IgD-negative memory B cell (primary cell): ENCODE results near the gene PCDH11Y. TPM values are rescaled to one million over a fixed set of nuclear protein-coding genes. Genes with fewer than 3 reads are reported as not detected.
"Not testable (repeated sequence)": the region's sequence is repeated elsewhere in the genome, so short reads cannot be mapped to it uniquely, and the experiment has no call there.

Source experiments
- H3K27ac Mint-ChIP-seq, 3 donors: one replicate each; pipeline ENCODE4 v1.8.0; 2020 to 2022; ENCODE audit warnings: mild to moderate bottlenecking in 3 of 3, mixed read lengths in 3 of 3, moderate library complexity in 1 of 3
- H3K27me3 Mint-ChIP-seq: one replicate; pipeline ENCODE4 v1.8.0; 2021; ENCODE audit warnings: mixed read lengths
- H3K36me3 Mint-ChIP-seq: one replicate; pipeline ENCODE4 v1.8.0; 2020; ENCODE audit warnings: mild to moderate bottlenecking, mixed read lengths
- H3K4me1 Mint-ChIP-seq, 3 donors: one replicate each; pipeline ENCODE4 v1.8.0; 2020 to 2022; ENCODE audit warnings: mixed read lengths in 3 of 3, mild to moderate bottlenecking in 1 of 3
- H3K4me3 Mint-ChIP-seq, 4 donors: one replicate each; pipeline ENCODE4 v1.8.0; 2020 to 2022; ENCODE audit warnings: mild to moderate bottlenecking in 4 of 4, mixed read lengths in 4 of 4, moderate library complexity in 3 of 4
- H3K9me3 Mint-ChIP-seq, 3 donors: one replicate each; pipeline ENCODE4 v1.8.0; 2020 to 2021; ENCODE audit warnings: mixed read lengths in 3 of 3, mild to moderate bottlenecking in 1 of 3
- polyA plus RNA-seq: library from polyadenylated mRNA; unstranded; fragments of 300-500 nt; fragmentation: Illumina TruSeq; gene quantifications from one replicate; pipeline ENCODE4 v1.2.3, GENCODE V29; 2021

Gene PCDH11Y, protein sequence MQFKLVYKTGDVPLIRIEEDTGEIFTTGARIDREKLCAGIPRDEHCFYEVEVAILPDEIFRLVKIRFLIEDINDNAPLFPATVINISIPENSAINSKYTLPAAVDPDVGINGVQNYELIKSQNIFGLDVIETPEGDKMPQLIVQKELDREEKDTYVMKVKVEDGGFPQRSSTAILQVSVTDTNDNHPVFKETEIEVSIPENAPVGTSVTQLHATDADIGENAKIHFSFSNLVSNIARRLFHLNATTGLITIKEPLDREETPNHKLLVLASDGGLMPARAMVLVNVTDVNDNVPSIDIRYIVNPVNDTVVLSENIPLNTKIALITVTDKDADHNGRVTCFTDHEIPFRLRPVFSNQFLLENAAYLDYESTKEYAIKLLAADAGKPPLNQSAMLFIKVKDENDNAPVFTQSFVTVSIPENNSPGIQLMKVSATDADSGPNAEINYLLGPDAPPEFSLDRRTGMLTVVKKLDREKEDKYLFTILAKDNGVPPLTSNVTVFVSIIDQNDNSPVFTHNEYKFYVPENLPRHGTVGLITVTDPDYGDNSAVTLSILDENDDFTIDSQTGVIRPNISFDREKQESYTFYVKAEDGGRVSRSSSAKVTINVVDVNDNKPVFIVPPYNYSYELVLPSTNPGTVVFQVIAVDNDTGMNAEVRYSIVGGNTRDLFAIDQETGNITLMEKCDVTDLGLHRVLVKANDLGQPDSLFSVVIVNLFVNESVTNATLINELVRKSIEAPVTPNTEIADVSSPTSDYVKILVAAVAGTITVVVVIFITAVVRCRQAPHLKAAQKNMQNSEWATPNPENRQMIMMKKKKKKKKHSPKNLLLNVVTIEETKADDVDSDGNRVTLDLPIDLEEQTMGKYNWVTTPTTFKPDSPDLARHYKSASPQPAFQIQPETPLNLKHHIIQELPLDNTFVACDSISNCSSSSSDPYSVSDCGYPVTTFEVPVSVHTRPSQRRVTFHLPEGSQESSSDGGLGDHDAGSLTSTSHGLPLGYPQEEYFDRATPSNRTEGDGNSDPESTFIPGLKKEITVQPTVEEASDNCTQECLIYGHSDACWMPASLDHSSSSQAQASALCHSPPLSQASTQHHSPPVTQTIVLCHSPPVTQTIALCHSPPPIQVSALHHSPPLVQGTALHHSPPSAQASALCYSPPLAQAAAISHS (N-terminal part only)
- not detected for polyA plus RNA-seq

DNA sequence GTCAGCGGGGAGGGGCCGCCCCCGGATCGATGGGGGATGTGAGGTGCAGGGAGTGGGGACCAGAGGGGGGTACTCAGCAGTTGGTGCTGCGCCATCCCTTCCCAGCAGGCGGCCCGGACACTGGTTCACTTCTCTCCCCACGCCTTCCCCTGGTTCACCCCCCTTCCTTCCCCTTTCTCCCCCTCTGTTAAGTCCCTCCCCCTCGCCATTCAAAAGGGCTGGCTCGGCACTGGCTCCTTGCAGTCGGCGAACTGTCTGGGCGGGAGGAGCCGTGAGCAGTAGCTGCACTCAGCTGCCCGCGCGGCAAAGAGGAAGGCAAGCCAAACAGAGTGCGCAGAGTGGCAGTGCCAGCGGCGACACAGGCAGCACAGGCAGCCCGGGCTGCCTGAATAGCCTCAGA, at the start of gene PCDH11Y:
Gene PCDH11Y (plus strand): TSS at position 240 of the 400 bp plus-strand sequence. CDS start 56,804 bp downstream, outside the sequence.
- H3K4me1 Mint-ChIP-seq, H3K9me3 Mint-ChIP-seq, H3K27me3 Mint-ChIP-seq, H3K27ac Mint-ChIP-seq, H3K4me3 Mint-ChIP-seq, H3K36me3 Mint-ChIP-seq: not testable (repeated sequence)

DNA sequence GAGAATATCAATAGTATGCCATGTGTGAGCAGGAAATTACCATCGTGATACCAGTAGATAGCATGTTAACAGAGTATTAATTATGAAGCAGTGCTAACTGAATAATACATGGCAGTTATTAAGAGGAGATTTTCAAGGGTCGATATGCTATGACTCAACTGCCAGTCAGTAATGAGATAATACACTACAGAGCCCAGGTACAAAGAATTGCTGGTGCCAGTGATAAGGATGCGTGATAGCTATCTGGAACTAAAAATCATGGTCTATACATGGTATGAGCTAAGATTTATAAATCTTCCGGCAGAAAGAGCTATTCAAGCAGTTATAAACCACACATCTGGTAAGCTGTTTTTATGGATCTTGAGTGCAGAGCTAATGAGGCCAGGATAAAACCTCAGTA, 32.2 kb upstream of the PCDH11Y start:
- H3K27ac Mint-ChIP-seq, H3K36me3 Mint-ChIP-seq, H3K9me3 Mint-ChIP-seq, H3K4me3 Mint-ChIP-seq, H3K27me3 Mint-ChIP-seq, H3K4me1 Mint-ChIP-seq: not testable (repeated sequence)

DNA sequence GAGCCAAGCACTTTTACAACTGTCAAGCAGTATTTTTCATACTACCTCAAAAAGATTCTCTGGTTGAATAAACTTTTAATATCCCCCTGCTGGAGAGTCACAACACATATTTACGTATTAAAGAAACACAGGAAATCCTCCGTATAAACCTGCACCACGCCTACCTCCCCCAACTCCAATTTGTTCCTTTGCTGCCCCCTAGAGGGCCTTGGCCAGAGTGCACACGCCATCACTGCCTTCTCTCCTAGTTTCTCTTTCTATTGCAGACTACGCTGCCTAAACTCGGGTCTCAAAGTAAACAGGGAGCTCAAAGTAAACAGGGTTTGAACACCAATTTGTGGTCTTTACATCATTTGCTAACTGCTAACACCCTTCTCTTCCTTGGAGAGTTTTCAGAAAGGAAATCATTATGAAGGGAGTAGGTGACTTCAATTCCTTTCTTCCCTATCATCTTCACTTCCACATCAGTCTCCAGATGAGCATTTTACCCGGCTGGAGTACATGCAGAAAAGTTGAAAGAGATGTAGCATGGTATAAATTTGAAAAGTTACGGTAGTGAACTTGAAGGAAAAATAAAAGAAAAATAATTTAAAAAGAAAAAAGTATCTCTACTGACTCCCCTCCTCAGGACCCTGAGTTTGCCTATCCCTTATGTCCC, 8.2 kb upstream of the PCDH11Y start:
- H3K27me3 Mint-ChIP-seq, H3K27ac Mint-ChIP-seq, H3K4me1 Mint-ChIP-seq, H3K36me3 Mint-ChIP-seq, H3K9me3 Mint-ChIP-seq, H3K4me3 Mint-ChIP-seq: not testable (repeated sequence)

DNA sequence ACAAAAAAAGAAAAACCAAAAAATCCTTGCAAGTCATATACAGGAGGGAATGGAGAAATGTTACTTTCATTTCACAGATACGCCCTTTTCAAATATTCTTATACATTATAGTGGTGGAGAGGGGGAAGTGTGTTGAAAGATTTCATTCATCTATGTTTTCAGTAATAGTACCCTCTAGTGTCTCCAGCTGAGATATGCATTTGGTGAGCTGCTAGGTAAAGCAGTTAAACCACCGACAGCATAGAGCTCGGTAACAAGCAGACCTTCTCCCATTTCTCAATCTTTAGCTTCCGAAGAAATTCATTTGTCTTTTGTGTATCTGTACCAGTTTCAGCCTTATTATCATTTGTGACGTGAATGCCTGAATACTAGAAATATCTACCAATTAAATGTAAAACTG, 5.2 kb upstream of the PCDH11Y start:
- not testable (repeated sequence) for H3K27me3 Mint-ChIP-seq, H3K36me3 Mint-ChIP-seq, H3K9me3 Mint-ChIP-seq, H3K4me1 Mint-ChIP-seq, H3K4me3 Mint-ChIP-seq, H3K27ac Mint-ChIP-seq

DNA sequence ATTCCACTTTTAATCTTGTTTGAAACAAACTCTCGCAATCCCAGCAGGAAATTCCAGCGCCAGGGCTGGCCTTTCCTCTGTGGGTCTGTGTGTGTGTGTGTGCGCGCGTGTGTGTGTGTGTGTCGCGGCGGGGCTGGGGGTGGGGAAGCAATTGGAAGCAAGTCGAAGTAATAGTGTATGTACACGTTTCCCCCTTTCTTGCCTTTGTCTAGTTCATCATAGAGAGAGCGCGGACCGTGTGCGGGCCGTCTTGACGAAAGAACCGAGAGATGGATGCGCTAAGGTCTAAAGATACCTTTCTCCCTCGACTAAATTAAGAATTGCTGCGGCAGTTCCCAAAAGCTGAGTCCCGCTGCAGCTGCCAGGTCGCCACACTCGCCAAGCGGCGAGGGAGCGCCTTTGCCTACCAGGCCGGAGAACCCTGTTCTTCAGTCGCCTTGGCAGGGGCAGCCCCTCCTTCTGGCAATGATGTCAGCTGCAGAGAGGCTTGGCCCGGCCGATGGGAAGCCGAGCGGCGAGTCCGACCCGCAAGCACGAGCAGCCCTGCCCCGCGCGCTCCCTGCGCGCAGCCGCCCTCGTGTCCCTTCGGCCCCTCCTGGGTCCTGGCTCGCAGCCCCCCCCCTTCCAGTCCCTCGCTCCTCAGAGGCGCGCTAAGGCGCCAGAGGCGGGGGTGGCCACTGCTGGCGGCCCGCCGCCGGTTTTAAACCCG, 2.5 kb downstream of the PCDH11Y start:
- H3K4me1 Mint-ChIP-seq, H3K27ac Mint-ChIP-seq, H3K36me3 Mint-ChIP-seq, H3K27me3 Mint-ChIP-seq, H3K9me3 Mint-ChIP-seq, H3K4me3 Mint-ChIP-seq: not testable (repeated sequence)

DNA sequence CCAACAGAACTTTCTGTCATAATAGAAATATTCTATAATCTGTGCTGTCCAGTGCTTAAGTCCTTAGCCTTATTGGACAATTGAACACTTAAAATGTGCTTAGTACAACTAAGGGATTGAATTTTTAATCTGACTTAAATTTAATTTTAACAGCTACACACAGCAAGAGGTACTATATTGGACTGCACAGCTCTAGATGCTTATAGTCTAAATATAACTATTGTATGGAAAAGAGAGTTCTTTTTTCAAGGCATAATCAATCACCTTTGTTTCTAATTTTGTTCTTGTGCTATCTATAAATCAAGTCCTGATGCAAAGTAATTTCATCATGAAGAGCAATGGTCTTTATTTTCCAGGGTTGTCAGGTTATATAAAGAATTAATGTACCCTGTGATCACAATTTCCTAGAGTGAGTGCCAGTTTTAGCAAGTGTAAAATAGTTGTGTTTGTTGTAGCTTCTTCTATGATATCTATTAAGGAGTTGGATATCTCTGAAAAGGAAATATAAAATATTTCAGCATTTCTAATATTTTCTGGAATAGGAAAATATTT, 39.0 kb downstream of the PCDH11Y start:
- not testable (repeated sequence) for H3K36me3 Mint-ChIP-seq, H3K9me3 Mint-ChIP-seq, H3K27ac Mint-ChIP-seq, H3K4me3 Mint-ChIP-seq, H3K27me3 Mint-ChIP-seq, H3K4me1 Mint-ChIP-seq

DNA sequence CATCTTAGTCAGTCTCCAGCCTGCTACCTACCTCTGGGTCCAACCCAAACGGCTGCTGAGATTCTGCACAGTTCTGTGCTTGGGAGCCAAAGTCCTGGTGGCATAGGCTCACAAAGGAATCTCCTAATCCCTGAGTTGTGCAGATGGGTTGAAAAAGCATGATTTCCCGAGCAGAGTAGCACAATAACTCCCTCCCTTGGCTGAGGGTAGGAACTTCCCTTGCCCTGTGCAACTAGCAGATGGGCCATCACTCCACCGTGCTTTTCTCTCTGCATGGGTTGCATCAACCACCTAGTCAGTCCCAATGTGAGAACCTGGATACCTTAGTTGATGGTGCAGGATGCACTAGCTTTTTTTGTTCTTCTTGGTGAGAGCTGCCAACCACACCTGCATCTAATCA, 82.9 kb downstream of the PCDH11Y start:
- not testable (repeated sequence) for H3K4me1 Mint-ChIP-seq, H3K4me3 Mint-ChIP-seq

DNA sequence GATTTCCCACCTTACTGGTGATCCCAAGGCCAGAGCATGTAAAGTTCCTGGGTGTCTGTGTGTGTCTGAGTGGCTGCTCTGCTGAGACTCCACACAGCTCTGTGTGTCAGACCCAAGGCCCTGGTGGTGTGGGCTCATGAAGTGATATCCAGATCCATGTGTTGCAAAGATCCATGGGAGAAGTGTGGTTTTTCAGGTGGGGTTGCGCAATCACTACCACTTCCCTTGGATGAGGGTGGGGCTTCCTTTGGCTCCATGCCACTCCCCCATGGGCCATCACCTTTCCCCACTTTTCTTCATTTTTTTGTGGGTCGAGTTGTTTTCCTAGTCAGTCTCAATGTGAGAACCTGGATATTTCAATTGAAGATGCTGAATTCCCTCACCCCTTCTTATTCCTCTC, 182.9 kb downstream of the PCDH11Y start:
- not testable (repeated sequence) for H3K4me1 Mint-ChIP-seq, H3K27ac Mint-ChIP-seq, H3K27me3 Mint-ChIP-seq, H3K36me3 Mint-ChIP-seq, H3K9me3 Mint-ChIP-seq, H3K4me3 Mint-ChIP-seq

More for the DNA sequence above, 82.9 kb downstream of the PCDH11Y start:
- not testable (repeated sequence) for H3K27ac Mint-ChIP-seq, H3K27me3 Mint-ChIP-seq, H3K9me3 Mint-ChIP-seq, H3K36me3 Mint-ChIP-seq

DNA sequence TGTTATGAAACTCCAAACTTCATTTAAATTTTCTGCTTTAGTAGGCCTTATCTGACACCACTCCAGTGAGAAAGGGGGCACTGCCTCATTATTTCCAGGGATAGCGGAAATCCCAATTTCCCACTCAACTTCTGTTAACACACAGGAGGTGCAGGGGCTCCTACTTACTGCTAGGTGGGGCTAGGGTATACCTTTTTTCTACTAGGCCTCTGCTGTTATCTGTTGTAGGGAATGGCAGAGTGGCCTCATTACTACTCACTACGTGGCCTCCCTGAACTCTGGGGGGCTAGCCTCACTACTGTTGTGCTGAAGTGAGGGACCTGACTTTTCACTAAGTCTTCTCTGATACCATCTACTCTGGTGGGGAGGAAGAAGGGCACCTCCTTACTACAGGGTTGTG, 215.0 kb downstream of the PCDH11Y start:
- not testable (repeated sequence) for H3K27me3 Mint-ChIP-seq

DNA sequence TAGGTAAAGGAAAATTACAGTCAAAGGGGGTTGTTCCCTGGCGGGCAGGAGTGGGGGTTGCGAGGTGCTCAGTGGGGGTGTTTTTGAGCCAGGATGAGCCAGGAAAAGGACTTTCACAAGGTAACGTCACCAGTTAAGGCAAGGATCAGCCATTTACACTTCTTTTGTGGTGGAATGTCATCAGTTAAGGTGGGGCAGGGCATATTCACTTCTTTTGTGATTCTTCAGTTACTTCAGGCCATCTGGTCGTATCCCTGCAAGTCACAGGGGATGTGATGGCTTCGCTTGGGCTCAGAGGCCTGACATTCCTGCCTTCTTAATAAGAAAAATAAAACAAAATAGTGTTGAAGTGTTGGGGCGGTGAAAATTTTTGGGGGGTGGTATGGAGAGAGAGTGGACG, 324.8 kb downstream of the PCDH11Y start:
- H3K36me3 Mint-ChIP-seq, H3K4me3 Mint-ChIP-seq, H3K27me3 Mint-ChIP-seq, H3K9me3 Mint-ChIP-seq, H3K27ac Mint-ChIP-seq, H3K4me1 Mint-ChIP-seq: not testable (repeated sequence)

More for the DNA sequence above, 215.0 kb downstream of the PCDH11Y start:
- not testable (repeated sequence) for H3K27ac Mint-ChIP-seq, H3K4me1 Mint-ChIP-seq, H3K9me3 Mint-ChIP-seq, H3K36me3 Mint-ChIP-seq, H3K4me3 Mint-ChIP-seq

DNA sequence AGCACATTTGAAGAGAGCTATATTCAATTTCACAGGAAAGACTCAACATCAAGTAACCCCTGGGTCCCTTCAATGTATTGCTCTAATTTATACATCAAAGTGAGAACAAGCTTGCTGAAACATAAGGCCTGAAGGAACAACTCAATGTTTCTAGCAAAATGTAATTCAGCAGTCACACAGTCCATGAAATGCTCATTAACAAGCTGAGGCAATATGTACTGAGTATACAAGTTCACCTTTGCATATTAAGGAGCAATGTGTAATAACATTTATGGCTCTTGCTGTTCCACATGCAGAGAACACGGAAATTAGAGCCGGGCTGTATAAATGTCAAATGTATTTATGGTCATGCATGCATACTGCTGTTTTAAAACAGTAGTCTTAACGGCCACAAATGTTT, 342.1 kb downstream of the PCDH11Y start:
- H3K4me3 Mint-ChIP-seq, H3K4me1 Mint-ChIP-seq, H3K36me3 Mint-ChIP-seq, H3K27me3 Mint-ChIP-seq, H3K9me3 Mint-ChIP-seq, H3K27ac Mint-ChIP-seq: not testable (repeated sequence)

DNA sequence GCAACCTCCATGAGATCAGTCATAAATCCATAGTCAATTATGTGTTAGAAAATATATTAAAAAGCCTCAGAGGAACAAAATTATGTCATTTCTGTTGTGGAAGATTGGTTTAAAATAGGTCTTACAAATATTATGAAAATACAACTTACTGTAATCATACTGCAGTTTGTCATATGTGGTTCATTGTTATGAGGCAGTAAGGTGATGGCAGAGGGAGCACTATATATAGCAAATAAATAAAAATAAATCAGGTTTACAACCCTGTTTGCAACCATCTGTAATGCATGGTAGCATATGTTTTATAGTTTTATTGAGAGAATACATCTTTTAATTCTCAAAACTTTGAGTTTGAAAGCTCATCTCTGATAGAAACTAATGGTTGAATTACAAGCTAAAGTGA, 543.6 kb downstream of the PCDH11Y start:
- not testable (repeated sequence) for H3K27ac Mint-ChIP-seq, H3K27me3 Mint-ChIP-seq, H3K4me3 Mint-ChIP-seq, H3K9me3 Mint-ChIP-seq, H3K4me1 Mint-ChIP-seq, H3K36me3 Mint-ChIP-seq

DNA sequence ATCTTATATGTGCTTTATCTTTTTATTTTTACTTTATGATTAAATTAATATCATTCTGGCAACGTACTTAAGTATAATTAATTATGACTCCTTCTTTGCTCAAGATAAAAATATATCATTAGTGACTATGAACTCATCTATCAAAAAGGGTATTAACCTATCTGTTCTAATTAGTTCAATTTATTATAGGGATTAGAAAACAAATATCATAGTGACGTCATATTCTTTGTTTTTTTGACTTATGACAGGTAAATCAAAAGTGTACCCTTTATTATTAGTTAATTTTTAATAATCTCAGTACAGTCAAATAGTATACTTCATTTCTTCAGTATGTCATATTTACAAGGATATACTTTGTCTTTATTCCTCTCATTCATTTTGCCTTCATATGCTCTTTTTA, 638.5 kb downstream of the PCDH11Y start:
- H3K27me3 Mint-ChIP-seq, H3K4me1 Mint-ChIP-seq, H3K9me3 Mint-ChIP-seq, H3K36me3 Mint-ChIP-seq, H3K4me3 Mint-ChIP-seq, H3K27ac Mint-ChIP-seq: not testable (repeated sequence)

DNA sequence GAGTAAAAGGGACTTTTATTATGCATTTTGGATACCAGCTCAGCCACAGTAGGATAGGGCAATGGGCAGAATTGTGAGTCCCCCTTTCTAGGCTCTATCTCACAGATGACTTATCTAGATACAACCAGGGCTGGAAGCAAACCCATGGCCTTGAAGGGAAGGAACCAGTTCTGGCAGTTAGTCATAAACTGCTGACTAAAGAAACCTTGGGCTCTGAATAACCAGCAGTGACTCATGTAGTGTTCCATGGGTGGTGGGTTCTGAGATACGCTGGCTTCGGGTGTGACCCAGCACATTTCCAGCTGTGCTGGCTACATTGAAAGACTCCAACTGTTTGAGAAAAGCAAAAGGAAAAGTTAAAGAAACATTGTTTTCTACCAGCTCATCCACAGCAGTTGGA, 679.2 kb downstream of the PCDH11Y start:
- not testable (repeated sequence) for H3K4me3 Mint-ChIP-seq, H3K9me3 Mint-ChIP-seq, H3K36me3 Mint-ChIP-seq, H3K27me3 Mint-ChIP-seq, H3K27ac Mint-ChIP-seq, H3K4me1 Mint-ChIP-seq

DNA sequence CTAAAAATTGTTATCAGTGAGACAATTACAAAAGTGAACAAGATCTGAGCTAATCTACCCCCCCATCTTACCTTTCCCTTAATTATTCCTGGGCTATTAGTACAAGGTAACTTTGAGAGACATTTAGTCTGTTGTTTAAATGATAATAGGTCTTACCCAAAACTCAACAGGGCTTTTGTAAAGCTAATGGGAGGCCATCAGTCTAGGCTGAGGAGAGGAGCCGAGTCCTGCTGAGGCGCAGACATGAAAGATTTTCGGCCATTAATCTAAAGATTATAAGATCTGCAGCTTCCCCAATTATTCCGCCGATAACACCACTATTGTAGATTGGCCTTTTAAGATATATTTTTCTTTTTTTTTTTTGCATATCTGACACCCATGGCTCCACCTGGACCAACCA, 708.6 kb downstream of the PCDH11Y start:
- not testable (repeated sequence) for H3K36me3 Mint-ChIP-seq, H3K4me3 Mint-ChIP-seq, H3K4me1 Mint-ChIP-seq, H3K27me3 Mint-ChIP-seq, H3K27ac Mint-ChIP-seq, H3K9me3 Mint-ChIP-seq
